Measurements from ENCODE around the gene TTLL9. TPM values are rescaled to one million over a fixed set of nuclear protein-coding genes. Genes with fewer than 3 reads are reported as not detected.

TTLL9 gene
- total RNA-seq, 1 donor from 2014 or later = 0.24 TPM

DNA sequence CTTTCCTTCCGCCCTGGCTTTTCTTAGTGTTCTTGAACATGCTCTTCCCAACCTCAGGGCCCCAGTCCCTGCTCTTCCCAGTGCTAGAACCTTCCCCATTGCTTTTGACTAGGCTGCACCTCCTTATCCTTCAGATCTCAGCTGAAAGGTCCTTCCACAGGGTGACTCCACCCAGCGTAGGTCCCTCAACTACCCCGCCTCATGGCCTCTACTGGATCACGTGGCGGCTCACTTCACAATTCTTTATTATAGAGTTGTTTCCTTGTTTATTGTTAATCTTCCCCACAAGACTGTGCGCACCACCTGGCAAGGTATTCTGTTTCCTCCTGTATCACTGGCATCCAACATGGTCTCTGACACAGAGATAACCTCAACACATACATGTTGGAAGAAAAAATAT is 31.2 kb downstream of the TTLL9 start:
- TF ChIP-seq, protein P1, sequence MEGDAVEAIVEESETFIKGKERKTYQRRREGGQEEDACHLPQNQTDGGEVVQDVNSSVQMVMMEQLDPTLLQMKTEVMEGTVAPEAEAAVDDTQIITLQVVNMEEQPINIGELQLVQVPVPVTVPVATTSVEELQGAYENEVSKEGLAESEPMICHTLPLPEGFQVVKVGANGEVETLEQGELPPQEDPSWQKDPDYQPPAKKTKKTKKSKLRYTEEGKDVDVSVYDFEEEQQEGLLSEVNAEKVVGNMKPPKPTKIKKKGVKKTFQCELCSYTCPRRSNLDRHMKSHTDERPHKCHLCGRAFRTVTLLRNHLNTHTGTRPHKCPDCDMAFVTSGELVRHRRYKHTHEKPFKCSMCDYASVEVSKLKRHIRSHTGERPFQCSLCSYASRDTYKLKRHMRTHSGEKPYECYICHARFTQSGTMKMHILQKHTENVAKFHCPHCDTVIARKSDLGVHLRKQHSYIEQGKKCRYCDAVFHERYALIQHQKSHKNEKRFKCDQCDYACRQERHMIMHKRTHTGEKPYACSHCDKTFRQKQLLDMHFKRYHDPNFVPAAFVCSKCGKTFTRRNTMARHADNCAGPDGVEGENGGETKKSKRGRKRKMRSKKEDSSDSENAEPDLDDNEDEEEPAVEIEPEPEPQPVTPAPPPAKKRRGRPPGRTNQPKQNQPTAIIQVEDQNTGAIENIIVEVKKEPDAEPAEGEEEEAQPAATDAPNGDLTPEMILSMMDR (IDR thresholded peaks at IDR 0.05) = no peak
- Mint-ChIP-seq H3K27me3 (ENCODE audit: unreplicated experiment) (peaks cover 36% of the 10 kb centered on the region), H3K36me3 (ENCODE audit: unreplicated experiment) (no peaks in the 10 kb centered on the region), H3K4me1 (ENCODE audit: unreplicated experiment) (no peaks in the 10 kb centered on the region), H3K4me3 (ENCODE audit: unreplicated experiment) (no peak overlapping the region), H3K27ac (ENCODE audit: unreplicated experiment) (no peak overlapping the region), H3K9me3 (ENCODE audit: unreplicated experiment) (no peaks in the 10 kb centered on the region)
- no peak for DNase-seq (ENCODE audit: extremely low spot score, unreplicated experiment)

DNA sequence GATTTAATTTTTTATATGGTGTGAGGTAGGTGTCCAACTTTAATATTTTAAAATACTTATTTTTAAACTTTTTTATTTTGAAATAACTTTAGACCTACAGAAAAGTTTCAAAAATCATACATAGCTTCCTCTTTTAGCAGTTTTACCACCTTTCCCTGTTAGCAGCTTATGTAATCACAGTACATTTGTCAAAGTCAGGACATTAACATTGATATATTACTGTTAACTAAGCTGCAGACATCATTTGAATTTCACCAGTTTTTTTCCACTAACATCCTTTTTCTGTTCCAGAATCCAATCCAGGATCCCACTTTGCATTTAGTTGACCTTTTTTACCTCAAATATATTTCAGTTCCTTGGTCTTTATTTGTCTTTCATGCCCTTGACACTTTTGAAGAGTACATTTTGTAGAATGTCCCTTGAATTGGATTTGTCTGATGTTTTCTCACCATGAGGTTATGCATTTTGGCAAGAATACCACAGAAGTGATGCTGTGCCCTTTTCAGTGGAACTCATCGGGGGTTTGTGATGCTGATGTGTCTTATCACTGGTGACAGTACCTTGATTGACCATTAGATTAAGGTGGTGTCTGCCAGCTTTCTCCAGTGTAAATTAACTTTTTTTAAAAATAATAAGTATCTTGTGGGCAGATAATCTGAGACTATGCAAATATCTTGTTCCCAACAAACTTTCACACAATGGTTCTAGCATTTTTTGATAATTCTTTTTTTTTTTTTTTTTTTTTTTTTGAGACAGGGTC is 33.4 kb downstream of the TTLL9 start:
- peaks cover 18% of the 10 kb centered on the region for H3K27me3 Mint-ChIP-seq (ENCODE audit: unreplicated experiment)
- H3K9me3 Mint-ChIP-seq (ENCODE audit: unreplicated experiment) = no peaks in the 10 kb centered on the region
- no peak overlapping the region for H3K4me3 Mint-ChIP-seq (ENCODE audit: unreplicated experiment)
- DNase-seq (ENCODE audit: extremely low spot score, unreplicated experiment) = no peak
- no peak overlapping the region for H3K27ac Mint-ChIP-seq (ENCODE audit: unreplicated experiment)
- H3K4me1 Mint-ChIP-seq (ENCODE audit: unreplicated experiment) = no peaks in the 10 kb centered on the region
- TF ChIP-seq, protein P1 (IDR thresholded peaks at IDR 0.05) = no peak
- no peaks in the 10 kb centered on the region for H3K36me3 Mint-ChIP-seq (ENCODE audit: unreplicated experiment)

DNA sequence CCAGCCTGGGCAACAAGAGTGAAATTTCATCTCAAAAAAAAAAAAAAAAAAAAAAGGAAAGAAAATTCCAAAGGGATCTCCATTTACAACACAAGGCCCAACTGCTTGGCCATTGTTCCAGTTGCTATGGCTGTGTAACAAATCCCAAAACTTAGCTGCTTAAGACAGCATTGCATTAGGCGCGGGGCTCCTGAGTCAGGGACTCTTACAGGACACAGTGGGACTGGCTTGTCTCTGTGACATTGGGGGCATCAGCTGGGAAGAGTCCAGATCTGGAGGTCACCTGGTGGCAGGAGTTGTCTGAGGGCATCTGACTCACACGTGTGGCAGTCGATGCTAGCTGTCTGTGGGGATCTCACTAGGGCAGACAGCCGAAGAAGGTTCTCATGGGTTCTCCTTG is 35.6 kb downstream of the TTLL9 start:
- H3K27me3 Mint-ChIP-seq (ENCODE audit: unreplicated experiment) = peaks cover 11% of the 10 kb centered on the region
- no peak overlapping the region for H3K27ac Mint-ChIP-seq (ENCODE audit: unreplicated experiment)
- no peaks in the 10 kb centered on the region for H3K36me3 Mint-ChIP-seq (ENCODE audit: unreplicated experiment)
- no peaks in the 10 kb centered on the region for H3K9me3 Mint-ChIP-seq (ENCODE audit: unreplicated experiment)
- TF ChIP-seq, protein P1 (IDR thresholded peaks at IDR 0.05) = no peak
- H3K4me3 Mint-ChIP-seq (ENCODE audit: unreplicated experiment) = no peak overlapping the region
- DNase-seq (ENCODE audit: extremely low spot score, unreplicated experiment) = no peak
- no peaks in the 10 kb centered on the region for H3K4me1 Mint-ChIP-seq (ENCODE audit: unreplicated experiment)

DNA sequence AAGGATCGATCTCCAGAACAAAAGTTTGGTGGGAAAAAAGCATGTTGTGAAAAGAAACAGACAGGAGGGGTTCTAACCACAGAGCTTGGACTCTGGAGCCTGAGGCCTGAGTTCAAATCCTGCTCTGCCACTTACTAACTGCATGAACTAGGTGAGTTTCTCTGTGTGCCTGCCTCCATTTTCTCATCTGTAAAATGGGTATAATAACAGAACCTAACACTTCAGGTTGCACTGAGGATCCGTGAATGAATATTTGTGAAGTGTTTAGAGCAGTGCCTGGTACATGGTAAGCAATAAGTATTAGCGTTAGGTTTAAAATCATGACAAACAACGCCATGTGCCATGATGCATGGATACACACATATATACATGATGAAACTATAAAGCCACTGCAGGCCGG is 36.6 kb downstream of the TTLL9 start:
- TF ChIP-seq, protein P1 (IDR thresholded peaks at IDR 0.05) = no peak
- H3K9me3 Mint-ChIP-seq (ENCODE audit: unreplicated experiment) = no peaks in the 10 kb centered on the region
- no peak overlapping the region for H3K27ac Mint-ChIP-seq (ENCODE audit: unreplicated experiment)
- H3K4me1 Mint-ChIP-seq (ENCODE audit: unreplicated experiment) = no peaks in the 10 kb centered on the region
- no peak overlapping the region for H3K4me3 Mint-ChIP-seq (ENCODE audit: unreplicated experiment)
- no peak for DNase-seq (ENCODE audit: extremely low spot score, unreplicated experiment)
- peaks cover 11% of the 10 kb centered on the region for H3K27me3 Mint-ChIP-seq (ENCODE audit: unreplicated experiment)
- H3K36me3 Mint-ChIP-seq (ENCODE audit: unreplicated experiment) = no peaks in the 10 kb centered on the region

DNA sequence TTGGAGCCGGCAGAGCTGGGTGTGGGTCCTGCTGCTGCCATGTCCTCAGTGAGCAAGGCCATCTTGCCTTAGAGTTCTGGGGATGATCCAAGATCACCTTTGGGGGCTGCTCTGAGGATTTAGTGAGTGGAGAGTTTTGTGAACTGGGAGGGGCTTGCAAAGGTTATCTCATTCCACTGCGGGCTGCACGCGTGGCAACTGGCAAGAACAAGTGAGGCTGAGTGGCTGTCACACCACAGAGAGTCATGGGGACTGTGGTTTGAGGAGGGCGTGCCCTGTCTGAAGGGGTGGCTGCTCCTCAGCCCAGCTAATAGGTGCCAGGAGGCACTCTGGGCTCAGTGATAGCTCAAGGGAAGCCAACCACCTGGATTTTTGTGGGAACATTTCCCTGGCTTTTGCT is 37.6 kb downstream of the TTLL9 start:
- TF ChIP-seq, protein P1 (IDR thresholded peaks at IDR 0.05) = no peak
- no peaks in the 10 kb centered on the region for H3K4me1 Mint-ChIP-seq (ENCODE audit: unreplicated experiment)
- H3K9me3 Mint-ChIP-seq (ENCODE audit: unreplicated experiment) = no peaks in the 10 kb centered on the region
- H3K4me3 Mint-ChIP-seq (ENCODE audit: unreplicated experiment) = no peak overlapping the region
- H3K27ac Mint-ChIP-seq (ENCODE audit: unreplicated experiment) = no peak overlapping the region
- H3K36me3 Mint-ChIP-seq (ENCODE audit: unreplicated experiment) = no peaks in the 10 kb centered on the region
- peaks cover 11% of the 10 kb centered on the region for H3K27me3 Mint-ChIP-seq (ENCODE audit: unreplicated experiment)
- DNase-seq (ENCODE audit: extremely low spot score, unreplicated experiment) = no peak
